A172 (cell line): ENCODE measurements around the gene MAP3K7. TPM values are rescaled to one million over a fixed set of nuclear protein-coding genes. Genes with fewer than 3 reads are reported as not detected.
A peak's percentile ranks its signal among the peaks of the same experiment; 100 is the strongest.

Source experiments
- DNase-seq: peaks from one replicate; pipeline ENCODE4 v3.0.0-alpha.2; 2015; ENCODE audit warnings: low spot score
- total RNA-seq: library from RNA; depleted of rRNA; stranded (reverse); fragments of >200 nt; shearing (Covaris generic); gene quantifications from 2 replicates; pipeline ENCODE4 v1.2.3, GENCODE V29; 2014

MAP3K7 gene
- total RNA-seq, 1 experiment from 2014 or later, result 30.0 TPM

DNA sequence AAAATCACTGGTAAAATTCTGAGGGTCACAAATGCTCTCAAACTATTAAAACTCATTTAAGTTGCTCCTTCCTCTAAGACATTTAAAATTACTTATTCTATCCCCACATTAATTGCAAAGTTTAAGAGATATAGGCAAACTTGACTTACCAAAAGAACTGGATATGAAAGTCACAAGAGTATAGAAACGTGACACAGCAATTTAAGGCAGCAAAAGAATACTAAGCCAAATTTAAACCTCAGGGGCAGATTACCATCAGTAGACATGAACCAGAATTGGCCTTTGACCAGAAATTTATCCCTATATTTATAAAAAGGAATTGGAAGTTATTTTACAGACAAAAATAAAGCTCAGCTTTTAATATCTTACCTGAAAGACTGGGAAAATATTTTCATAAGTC, 56.0 kb downstream of the MAP3K7 start:
- no peak for DNase-seq

DNA sequence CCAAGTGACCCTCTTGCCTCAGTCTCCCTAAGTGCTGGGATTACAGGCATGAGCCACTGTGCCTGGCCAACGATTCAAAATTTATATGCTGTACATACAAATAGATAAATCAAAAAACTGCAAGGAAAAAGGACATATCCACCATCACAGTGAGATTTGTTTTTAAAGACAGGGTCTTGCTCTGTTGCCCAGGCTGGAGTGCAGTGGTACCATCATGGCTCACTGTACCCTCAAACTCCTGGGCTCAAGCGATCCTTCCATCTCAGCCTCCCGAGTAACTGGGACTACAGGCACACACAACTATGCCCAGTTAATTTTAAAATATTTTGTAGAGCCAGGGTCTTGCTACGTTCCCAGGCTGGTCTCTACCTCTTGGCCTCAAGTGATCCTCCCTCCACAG, 61.5 kb downstream of the MAP3K7 start:
- no peak for DNase-seq

GRCh38 chr6:90523779-90524310, 63.0 kb downstream of the MAP3K7 start:
- DNase-seq, result no peak

- no peak for DNase-seq
Measured at GRCh38 chr6:90521955-90522354, 64.9 kb downstream of the MAP3K7 start.

- no peak for DNase-seq
Measured at GRCh38 chr6:90516074-90516660, 70.7 kb downstream of the MAP3K7 start.

DNA sequence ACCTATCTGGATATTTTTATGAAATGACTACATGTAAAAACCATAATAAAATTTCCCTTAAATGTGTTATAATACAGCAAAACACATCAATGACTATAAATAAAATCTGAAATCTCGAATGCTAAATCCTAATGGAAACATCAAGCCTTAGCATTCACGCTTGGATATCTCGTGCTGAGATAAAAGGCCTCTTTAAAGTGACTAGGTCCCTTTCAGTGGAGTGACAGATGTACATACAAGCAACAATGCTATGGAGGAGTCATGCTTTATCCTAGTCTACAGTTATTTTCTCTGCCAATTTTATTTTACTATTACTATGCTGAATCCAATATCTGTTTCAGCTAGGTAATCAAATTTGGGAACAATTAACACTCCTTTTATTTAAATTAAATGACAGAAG, 72.4 kb downstream of the MAP3K7 start:
- no peak for DNase-seq

DNA sequence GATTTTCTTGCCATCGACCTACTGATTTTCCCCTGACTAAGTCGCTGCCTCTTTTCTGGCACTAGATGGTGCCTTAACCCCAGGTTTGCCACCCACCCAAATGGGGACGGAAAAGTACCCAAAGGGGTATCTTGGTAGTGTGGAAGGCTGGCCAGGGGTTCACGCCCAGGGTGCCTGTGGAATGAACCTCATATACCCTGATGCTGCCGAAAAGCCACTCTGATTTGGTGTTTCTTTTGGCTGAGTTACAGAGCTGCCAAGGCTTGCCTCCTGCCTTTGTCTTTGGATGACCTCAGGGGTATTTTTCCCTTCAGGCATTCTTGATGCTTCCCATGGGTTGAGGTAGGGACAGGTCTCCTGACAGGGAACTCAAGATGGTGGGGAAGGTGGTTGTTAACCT, 78.1 kb downstream of the MAP3K7 start:
- DNase-seq, result no peak

GRCh38 chr6:90502866-90503407, 83.9 kb downstream of the MAP3K7 start:
- peak; percentile 47 for DNase-seq

DNA sequence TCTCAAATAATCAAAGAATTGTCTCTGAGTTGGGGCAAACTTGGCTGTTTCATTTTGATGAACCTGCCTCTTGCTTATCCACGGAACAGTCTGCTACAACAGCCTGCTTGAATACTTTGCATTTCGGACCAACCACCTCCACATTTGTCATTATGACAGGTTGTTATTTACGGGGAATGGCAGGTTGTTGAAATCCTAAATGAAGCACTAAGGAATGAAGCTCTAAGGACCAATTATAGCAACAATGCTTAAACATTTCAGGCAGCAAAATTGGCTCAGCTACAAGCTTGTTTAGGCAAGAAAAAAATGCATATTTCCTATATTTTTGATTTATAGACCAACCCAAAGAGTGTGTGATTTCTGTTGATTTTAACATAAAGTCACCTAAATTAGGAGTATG, 84.5 kb downstream of the MAP3K7 start:
- DNase-seq, result no peak

DNA sequence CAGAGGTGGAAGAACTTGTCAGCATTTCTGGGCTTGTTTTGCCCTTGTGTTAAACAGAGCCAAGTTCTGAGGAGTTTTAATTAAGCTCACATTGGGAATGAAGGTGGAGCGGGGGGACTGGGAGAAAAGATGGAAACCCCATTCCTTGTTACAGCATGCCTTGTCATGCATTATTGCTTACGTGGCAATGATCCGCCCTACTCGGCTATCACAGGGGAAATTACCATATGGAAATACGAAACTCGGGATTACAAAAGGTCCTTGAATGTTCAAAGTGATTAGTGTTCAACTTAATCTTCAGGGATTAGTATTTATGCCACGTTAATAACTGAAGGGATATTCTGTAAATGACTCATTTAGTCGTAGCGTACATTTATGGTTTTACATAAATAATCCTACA, 86.4 kb downstream of the MAP3K7 start:
- no peak for DNase-seq

DNA sequence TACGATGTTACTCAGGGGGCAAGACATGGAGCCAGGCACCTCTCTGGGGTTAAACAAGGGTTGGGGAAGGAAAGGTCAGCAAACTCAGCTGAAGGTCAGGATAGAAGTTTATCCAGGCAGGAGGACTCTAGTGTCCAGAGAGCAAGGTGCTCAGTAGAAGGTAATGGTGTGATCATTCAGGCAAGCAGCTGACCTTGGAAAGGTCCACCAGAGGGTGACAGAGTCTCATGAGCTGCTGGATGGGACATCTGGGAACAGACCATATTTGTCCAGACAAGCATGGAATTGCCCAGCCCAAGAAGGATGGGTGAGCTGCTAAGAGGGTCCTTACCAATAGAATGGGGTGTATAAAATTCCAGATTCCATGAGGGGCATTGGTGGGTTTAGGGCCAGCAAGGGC, 89.5 kb downstream of the MAP3K7 start:
- DNase-seq, result no peak

GRCh38 chr6:90496258-90497016, 90.4 kb downstream of the MAP3K7 start:
- DNase-seq, result no peak

DNA sequence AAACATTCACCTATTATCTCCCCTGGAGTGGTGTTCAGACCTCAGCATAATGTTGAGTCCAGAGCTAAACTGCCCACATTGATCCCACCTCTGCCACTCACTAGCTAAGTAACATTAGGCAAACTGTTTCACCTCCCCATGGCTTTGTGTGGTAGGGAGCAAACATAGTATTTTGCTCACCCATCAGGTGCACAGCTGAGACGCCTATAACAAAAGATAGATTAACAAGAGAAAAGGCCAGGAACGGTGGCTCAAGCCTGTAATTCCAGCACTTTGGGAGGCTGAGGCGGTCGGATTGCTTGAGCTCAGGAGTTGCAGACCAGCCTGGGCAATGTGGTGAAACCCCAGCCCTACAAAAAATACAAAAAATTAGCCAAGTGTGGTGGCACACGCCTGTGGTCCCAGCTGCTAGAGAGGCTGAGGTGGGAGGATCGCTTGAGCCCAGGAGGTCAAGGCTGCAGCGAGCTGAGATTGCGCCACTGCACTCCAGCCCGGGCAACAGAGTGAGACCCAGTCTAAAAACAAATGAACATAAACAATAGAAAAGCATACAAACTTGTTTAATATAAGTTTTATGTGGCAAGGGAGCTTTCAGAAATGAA, 91.6 kb downstream of the MAP3K7 start:
- DNase-seq, result no peak

GRCh38 chr6:90494067-90494780, 92.6 kb downstream of the MAP3K7 start:
- no peak for DNase-seq

DNA sequence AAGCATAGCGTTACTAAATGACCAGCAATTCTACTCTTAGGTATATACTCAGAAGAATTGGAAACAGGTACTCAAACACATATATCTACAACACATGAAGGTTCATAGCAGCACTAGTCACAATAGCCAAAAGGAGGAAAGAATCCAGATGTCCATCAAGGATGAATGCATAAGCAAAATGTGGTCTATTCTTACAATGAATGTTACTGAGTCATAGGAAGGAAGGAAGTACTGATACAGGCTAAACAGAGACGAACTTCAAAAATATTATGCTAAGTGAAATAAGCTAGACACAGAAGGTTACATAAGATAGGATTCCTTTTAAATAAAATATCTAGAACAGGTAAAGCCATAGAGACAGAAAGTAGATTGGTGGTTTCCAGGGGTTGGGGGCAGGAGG, 93.5 kb downstream of the MAP3K7 start:
- DNase-seq, result peak; percentile 14

DNA sequence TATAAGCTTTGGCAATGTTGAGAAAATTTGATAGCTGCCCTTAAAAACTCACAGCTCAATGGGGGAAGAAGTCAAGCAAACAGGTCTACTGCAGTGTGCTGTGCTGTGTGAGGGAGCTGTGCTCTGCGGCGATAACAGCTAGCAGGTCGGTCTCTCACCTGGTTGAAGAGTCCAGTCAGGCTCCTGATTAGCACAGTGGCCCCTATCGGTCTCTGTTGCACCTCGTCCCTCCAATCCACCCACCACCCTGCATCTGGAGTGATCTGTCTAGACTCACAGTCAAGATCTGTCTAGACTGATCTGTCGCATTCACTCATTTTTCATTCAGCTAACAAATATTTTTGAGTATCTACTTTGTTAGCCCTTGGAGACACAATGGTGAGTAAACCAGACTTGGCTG, 94.1 kb downstream of the MAP3K7 start:
- no peak for DNase-seq

- DNase-seq, result no peak
Measured at GRCh38 chr6:90492369-90492768, 94.5 kb downstream of the MAP3K7 start.

DNA sequence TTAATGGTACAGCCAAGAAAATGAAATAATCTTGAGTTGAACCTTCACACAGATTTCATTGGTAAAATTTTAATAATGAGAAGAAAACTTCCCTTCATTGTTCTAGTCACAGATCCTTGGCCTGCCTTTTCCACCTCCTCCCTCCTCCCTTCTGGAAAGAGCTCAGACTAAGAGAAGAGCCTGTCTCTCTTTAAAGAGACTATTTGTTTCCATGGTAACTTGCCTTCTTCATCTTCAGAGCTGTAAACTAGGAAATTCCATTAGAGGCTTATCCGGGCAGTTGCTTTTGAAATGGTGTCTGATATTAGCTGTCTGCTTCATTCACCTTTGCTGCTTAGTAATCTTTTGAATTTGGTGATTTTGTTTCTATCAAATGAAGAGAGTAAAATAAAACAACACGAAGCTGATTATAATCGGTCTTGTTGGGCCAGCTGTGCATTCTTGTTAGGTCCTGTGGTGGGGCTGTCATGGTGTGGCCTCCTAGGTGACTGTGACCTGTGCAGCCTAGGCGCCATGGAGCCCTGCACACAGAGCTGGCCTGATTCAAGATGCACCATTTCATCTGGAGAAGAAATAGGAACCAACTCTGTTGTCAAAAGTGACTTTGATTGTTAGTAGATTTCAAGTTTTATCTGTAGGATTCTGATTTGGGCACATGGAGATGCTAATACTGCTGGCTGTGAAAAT, 96.7 kb downstream of the MAP3K7 start:
- no peak for DNase-seq

- no peak for DNase-seq
Measured at GRCh38 chr6:90488816-90489215, 98.1 kb downstream of the MAP3K7 start.

DNA sequence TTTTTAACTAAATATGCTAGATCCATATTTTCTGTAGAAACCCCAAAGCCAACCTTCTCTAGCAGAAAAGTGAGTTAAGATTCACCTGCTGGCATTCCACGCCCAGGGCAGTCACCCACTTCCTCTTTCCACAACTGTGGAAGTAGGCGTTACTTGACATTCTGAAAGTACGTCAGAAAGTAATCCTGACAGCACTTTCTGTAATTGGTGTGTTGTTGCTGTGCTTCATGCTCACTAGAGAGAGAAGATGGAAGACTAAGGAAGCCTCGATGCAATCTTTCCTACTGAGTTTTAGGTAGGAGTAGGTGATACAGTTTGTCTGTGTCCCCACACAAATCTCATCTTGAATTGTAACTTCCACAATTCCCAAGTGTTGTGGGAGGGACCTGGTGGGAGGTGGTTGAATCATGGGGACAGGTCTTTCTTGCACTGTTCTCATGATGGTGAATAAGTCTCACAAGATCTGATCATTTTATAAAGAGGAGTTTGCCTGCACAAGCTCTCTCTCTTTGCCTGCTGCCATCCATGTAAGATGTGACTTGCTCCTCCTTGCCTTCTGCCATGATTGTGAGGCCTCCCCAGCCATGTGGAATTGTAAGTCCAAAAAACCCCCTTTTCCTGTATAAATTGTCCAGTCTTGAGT, 101.1 kb downstream of the MAP3K7 start:
- DNase-seq, result no peak

- DNase-seq, result no peak
Measured at GRCh38 chr6:90484903-90485302, 102.0 kb downstream of the MAP3K7 start.
